Glutamatergic neuron (in vitro differentiated cells): Measurements from ENCODE around the gene PIK3IP1. TPM values are rescaled to one million over a fixed set of nuclear protein-coding genes. Genes with fewer than 3 reads are reported as not detected.

Experiments
- DNase-seq: peaks from one replicate; pipeline ENCODE4 v3.0.0; 2022
- H3K27ac Mint-ChIP-seq: one replicate; pipeline ENCODE4 v1.8.0; 2020; ENCODE audit warnings: mild to moderate bottlenecking, mixed read lengths, inconsistent platforms; ENCODE audit not compliant: unreplicated experiment
- H3K27me3 Mint-ChIP-seq: one replicate; pipeline ENCODE4 v1.8.0; 2020; ENCODE audit warnings: mild to moderate bottlenecking, moderate library complexity, mixed read lengths, inconsistent platforms; ENCODE audit not compliant: unreplicated experiment
- H3K36me3 Mint-ChIP-seq: one replicate; pipeline ENCODE4 v1.8.0; 2020; ENCODE audit warnings: mild to moderate bottlenecking, mixed read lengths, inconsistent platforms; ENCODE audit not compliant: unreplicated experiment
- H3K4me1 Mint-ChIP-seq: one replicate; pipeline ENCODE4 v1.8.0; 2020; ENCODE audit warnings: mild to moderate bottlenecking, low read depth, mixed read lengths, inconsistent platforms; ENCODE audit not compliant: unreplicated experiment
- H3K4me3 Mint-ChIP-seq: one replicate; pipeline ENCODE4 v1.8.0; 2020; ENCODE audit warnings: mild to moderate bottlenecking, mixed read lengths, inconsistent platforms; ENCODE audit not compliant: unreplicated experiment
- H3K9me3 Mint-ChIP-seq: one replicate; pipeline ENCODE4 v1.8.0; 2020; ENCODE audit warnings: mild to moderate bottlenecking, moderate library complexity, mixed read lengths, inconsistent platforms; ENCODE audit not compliant: unreplicated experiment
- total RNA-seq: library from RNA; stranded (reverse); fragmentation: NEBNext Ultra II Directional; extraction: Animal tissue kit (Norgen Biotek cat#: 25700); gene quantifications from one replicate; pipeline ENCODE4 v1.2.1, GENCODE V29; 2021; ENCODE audit not compliant: unreplicated experiment
- TF ChIP-seq, protein P1 (sequence below): fragments of 200-600 bp; sonication (generic); IDR thresholded peaks from one replicate; pipeline ENCODE4 v1.5.0; 2021; ENCODE audit not compliant: partially characterized antibody, unreplicated experiment

The PIK3IP1 gene
- total RNA-seq, 1 donor from 2014 or later = 38.8 TPM

GRCh38 chr22:31235081-31235480, 57.2 kb downstream of the PIK3IP1 start:
- Mint-ChIP-seq H3K9me3 (no peaks in the 10 kb centered on the region), H3K4me3 (no peak overlapping the region), H3K27ac (no peak overlapping the region), H3K4me1 (peaks cover 6% of the 10 kb centered on the region), H3K27me3 (no peaks in the 10 kb centered on the region), H3K36me3 (peaks cover 5% of the 10 kb centered on the region)
- no peak for DNase-seq
- TF ChIP-seq, protein P1, sequence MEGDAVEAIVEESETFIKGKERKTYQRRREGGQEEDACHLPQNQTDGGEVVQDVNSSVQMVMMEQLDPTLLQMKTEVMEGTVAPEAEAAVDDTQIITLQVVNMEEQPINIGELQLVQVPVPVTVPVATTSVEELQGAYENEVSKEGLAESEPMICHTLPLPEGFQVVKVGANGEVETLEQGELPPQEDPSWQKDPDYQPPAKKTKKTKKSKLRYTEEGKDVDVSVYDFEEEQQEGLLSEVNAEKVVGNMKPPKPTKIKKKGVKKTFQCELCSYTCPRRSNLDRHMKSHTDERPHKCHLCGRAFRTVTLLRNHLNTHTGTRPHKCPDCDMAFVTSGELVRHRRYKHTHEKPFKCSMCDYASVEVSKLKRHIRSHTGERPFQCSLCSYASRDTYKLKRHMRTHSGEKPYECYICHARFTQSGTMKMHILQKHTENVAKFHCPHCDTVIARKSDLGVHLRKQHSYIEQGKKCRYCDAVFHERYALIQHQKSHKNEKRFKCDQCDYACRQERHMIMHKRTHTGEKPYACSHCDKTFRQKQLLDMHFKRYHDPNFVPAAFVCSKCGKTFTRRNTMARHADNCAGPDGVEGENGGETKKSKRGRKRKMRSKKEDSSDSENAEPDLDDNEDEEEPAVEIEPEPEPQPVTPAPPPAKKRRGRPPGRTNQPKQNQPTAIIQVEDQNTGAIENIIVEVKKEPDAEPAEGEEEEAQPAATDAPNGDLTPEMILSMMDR = no peak

DNA sequence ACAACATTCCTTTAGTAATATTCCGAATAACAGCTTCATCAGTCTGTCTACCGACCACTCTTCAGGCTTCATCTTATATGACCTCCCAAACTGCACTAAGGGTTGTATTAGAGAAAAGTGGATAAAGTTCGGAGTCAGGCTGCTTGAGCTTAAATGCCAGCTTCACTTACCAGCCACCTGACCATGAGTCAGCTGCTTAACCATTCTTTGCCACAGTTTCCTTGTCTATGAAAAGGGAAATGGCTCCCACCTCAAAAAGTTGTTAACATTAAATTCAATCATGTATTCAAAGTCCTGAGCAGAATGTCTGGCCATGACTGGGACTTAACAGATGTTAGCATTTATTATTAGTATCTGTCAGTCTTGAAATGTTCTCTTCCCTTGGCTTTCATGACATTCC, 59.3 kb downstream of the PIK3IP1 start:
- H3K36me3 Mint-ChIP-seq = no peaks in the 10 kb centered on the region
- H3K4me3 Mint-ChIP-seq = no peak overlapping the region
- no peak for DNase-seq
- TF ChIP-seq, protein P1 = no peak
- no peaks in the 10 kb centered on the region for H3K9me3 Mint-ChIP-seq
- no peak overlapping the region for H3K27ac Mint-ChIP-seq
- no peaks in the 10 kb centered on the region for H3K27me3 Mint-ChIP-seq
- peaks cover 11% of the 10 kb centered on the region for H3K4me1 Mint-ChIP-seq

Other genes starting within 250 kb of the PIK3IP1 start
- 13.3 TPM for gene SMTN, start 211.2 kb downstream of the PIK3IP1 start, total RNA-seq
- gene SELENOM, start 184.9 kb downstream of the PIK3IP1 start, total RNA-seq = 40.9 TPM
- 15.4 TPM for gene INPP5J, start 169.5 kb downstream of the PIK3IP1 start, total RNA-seq
- gene PLA2G3, start 152.0 kb downstream of the PIK3IP1 start, total RNA-seq = 1.3 TPM
- 27.4 TPM for gene RNF185, start 132.3 kb downstream of the PIK3IP1 start, total RNA-seq
- 92.4 TPM for gene LIMK2, start 80.2 kb downstream of the PIK3IP1 start, total RNA-seq
- 98.9 TPM for gene PATZ1, start 53.9 kb upstream of the PIK3IP1 start, total RNA-seq
- 64.1 TPM for gene DRG1, start 107.1 kb upstream of the PIK3IP1 start, total RNA-seq
- gene EIF4ENIF1, start 197.4 kb upstream of the PIK3IP1 start, total RNA-seq = 41.9 TPM
- 48.7 TPM for gene SFI1, start 204.0 kb upstream of the PIK3IP1 start, total RNA-seq